K562 (cell line): Measurements from ENCODE around the gene EHD3. TPM values are rescaled to one million over a fixed set of nuclear protein-coding genes. Genes with fewer than 3 reads are reported as not detected.

Source experiments
- HMG20B ChIP-seq: fragments of 250-450 bp; sonication (Bioruptor Pico); IDR thresholded peaks from 2 replicates; pipeline ENCODE4 v1.5.0; 2021; ENCODE audit warnings: mild to moderate bottlenecking
- polyA plus RNA-seq, 8 experiments: library from polyadenylated mRNA; depleted of rRNA in 4 of 8; stranded (reverse) in 5 of 8; unstranded in 3 of 8; fragments of >200 nt; fragmentation: Nextera tagmentation in 2 of 8; fragmentation: Illumina TruSeq in 1 of 8; extraction: Ambion mirVana in 2 of 8; extraction: Trizol in 1 of 8; gene quantifications; 2 replicates each; pipeline versions ENCODE4 v1.2.1 to v1.2.3, GENCODE V29; 2011 to 2014; ENCODE audit warnings: inconsistent platforms in 1 of 8, missing spikeins in 1 of 8
- total RNA-seq, 7 experiments: library from RNA; depleted of rRNA in 6 of 7; stranded (reverse); fragments of >200 nt in 6 of 7; fragmentation: Illumina TruSeq in 2 of 7; extraction: Trizol in 2 of 7; gene quantifications; 2 replicates each; pipeline versions ENCODE4 v1.2.1 to v1.2.3, GENCODE V29; 2011 to 2021; ENCODE audit warnings: low replicate concordance in 1 of 7
- TF ChIP-seq, protein P1 (sequence below): fragments of 150-350 bp; conservative IDR thresholded peaks from 2 replicates; pipeline ENCODE4 v1.6.1; 2014; ENCODE audit warnings: low read length
- TF ChIP-seq, protein P2 (sequence below), 2 experiments: fragments of 450-650 bp in 1 of 2; sonication (generic) in 1 of 2; formaldehyde crosslinking in 1 of 2; IDR thresholded peaks; 2 replicates each; pipeline versions ENCODE4 v1.7.1 to v1.9.0; 2016 to 2022; ENCODE audit warnings: inconsistent platforms in 1 of 2, mild to moderate bottlenecking in 1 of 2, missing genetic modification reagents in 1 of 2

Gene EHD3
- total and polyA plus RNA-seq, 9 of the 15 experiments (the other 6 are each of a cell fraction or from before 2014, with no cell fraction given) = under 0.01 to 0.04 (median 0.03) TPM; not detected in 3

- TF ChIP-seq, protein P1, sequence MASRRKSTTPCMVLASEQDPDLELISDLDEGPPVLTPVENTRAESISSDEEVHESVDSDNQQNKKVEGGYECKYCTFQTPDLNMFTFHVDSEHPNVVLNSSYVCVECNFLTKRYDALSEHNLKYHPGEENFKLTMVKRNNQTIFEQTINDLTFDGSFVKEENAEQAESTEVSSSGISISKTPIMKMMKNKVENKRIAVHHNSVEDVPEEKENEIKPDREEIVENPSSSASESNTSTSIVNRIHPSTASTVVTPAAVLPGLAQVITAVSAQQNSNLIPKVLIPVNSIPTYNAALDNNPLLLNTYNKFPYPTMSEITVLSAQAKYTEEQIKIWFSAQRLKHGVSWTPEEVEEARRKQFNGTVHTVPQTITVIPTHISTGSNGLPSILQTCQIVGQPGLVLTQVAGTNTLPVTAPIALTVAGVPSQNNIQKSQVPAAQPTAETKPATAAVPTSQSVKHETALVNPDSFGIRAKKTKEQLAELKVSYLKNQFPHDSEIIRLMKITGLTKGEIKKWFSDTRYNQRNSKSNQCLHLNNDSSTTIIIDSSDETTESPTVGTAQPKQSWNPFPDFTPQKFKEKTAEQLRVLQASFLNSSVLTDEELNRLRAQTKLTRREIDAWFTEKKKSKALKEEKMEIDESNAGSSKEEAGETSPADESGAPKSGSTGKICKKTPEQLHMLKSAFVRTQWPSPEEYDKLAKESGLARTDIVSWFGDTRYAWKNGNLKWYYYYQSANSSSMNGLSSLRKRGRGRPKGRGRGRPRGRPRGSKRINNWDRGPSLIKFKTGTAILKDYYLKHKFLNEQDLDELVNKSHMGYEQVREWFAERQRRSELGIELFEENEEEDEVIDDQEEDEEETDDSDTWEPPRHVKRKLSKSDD = no peak
- no peak for TF ChIP-seq HMG20B
- TF ChIP-seq, protein P2, sequence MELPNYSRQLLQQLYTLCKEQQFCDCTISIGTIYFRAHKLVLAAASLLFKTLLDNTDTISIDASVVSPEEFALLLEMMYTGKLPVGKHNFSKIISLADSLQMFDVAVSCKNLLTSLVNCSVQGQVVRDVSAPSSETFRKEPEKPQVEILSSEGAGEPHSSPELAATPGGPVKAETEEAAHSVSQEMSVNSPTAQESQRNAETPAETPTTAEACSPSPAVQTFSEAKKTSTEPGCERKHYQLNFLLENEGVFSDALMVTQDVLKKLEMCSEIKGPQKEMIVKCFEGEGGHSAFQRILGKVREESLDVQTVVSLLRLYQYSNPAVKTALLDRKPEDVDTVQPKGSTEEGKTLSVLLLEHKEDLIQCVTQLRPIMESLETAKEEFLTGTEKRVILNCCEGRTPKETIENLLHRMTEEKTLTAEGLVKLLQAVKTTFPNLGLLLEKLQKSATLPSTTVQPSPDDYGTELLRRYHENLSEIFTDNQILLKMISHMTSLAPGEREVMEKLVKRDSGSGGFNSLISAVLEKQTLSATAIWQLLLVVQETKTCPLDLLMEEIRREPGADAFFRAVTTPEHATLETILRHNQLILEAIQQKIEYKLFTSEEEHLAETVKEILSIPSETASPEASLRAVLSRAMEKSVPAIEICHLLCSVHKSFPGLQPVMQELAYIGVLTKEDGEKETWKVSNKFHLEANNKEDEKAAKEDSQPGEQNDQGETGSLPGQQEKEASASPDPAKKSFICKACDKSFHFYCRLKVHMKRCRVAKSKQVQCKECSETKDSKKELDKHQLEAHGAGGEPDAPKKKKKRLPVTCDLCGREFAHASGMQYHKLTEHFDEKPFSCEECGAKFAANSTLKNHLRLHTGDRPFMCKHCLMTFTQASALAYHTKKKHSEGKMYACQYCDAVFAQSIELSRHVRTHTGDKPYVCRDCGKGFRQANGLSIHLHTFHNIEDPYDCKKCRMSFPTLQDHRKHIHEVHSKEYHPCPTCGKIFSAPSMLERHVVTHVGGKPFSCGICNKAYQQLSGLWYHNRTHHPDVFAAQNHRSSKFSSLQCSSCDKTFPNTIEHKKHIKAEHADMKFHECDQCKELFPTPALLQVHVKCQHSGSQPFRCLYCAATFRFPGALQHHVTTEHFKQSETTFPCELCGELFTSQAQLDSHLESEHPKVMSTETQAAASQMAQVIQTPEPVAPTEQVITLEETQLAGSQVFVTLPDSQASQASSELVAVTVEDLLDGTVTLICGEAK (IDR thresholded peaks at IDR 0.05) = no peak
- TF ChIP-seq, protein P2 (CRISPR knock-in tag; IDR thresholded peaks at IDR 0.05) = no peak
Measured at GRCh38 chr2:31256611-31257382, 22.8 kb downstream of the EHD3 start (continued).
